HG03039 (cell line): Measurements from ENCODE around the gene INAFM1.
"Not testable (repeated sequence)": the region's sequence is repeated elsewhere in the genome, so short reads cannot be mapped to it uniquely, and the experiment has no call there.

ENCODE experiments used
- ATAC-seq: cut with Tn5 transposase; IDR thresholded peaks from one replicate; pipeline ENCODE4 v1.9.1; 2021; ENCODE audit warnings: mild to moderate bottlenecking, moderate library complexity; ENCODE audit not compliant: unreplicated experiment

Gene INAFM1

GRCh38 chr19:47267350-47267759 lies 7.3 kb upstream of the INAFM1 start:
- ATAC-seq, result no peak

- ATAC-seq, result no peak
Observed at GRCh38 chr19:47268028-47268427, 6.7 kb upstream of the INAFM1 start.

- no peak for ATAC-seq
Observed at GRCh38 chr19:47269596-47269995, 5.1 kb upstream of the INAFM1 start.

GRCh38 chr19:47270408-47270807 lies 4.3 kb upstream of the INAFM1 start:
- no peak for ATAC-seq

- no peak for ATAC-seq
Observed at GRCh38 chr19:47271949-47272348, 2.7 kb upstream of the INAFM1 start.

GRCh38 chr19:47272448-47273312 lies 2.0 kb upstream of the INAFM1 start:
- ATAC-seq, result no peak

GRCh38 chr19:47273313-47274070 lies 1.2 kb upstream of the INAFM1 start:
- ATAC-seq, result peak; percentile 47

GRCh38 chr19:47274891-47275761 lies 441 bp downstream of the INAFM1 start:
- ATAC-seq, result peak; percentile 3

GRCh38 chr19:47275791-47276461 lies 1.2 kb downstream of the INAFM1 start:
- ATAC-seq, result no peak

GRCh38 chr19:47276513-47276912 lies 1.8 kb downstream of the INAFM1 start:
- not testable (repeated sequence) for ATAC-seq

GRCh38 chr19:47280183-47280797 lies 5.6 kb downstream of the INAFM1 start:
- no peak for ATAC-seq

GRCh38 chr19:47283405-47284059 lies 8.8 kb downstream of the INAFM1 start:
- no peak for ATAC-seq

GRCh38 chr19:47284324-47284899 lies 9.7 kb downstream of the INAFM1 start:
- no peak for ATAC-seq

- ATAC-seq, result no peak
Observed at GRCh38 chr19:47296036-47296435, 21.4 kb downstream of the INAFM1 start.

GRCh38 chr19:47300867-47301266 lies 26.2 kb downstream of the INAFM1 start:
- not testable (repeated sequence) for ATAC-seq

- ATAC-seq, result no peak
Observed at GRCh38 chr19:47302249-47302648, 27.6 kb downstream of the INAFM1 start.

GRCh38 chr19:47303966-47304365 lies 29.3 kb downstream of the INAFM1 start:
- ATAC-seq, result no peak

- ATAC-seq, result no peak
Observed at GRCh38 chr19:47305309-47305751, 30.6 kb downstream of the INAFM1 start.

GRCh38 chr19:47306303-47306702 lies 31.6 kb downstream of the INAFM1 start:
- ATAC-seq, result no peak
